Measurements from ENCODE around the gene SIM2. TPM values are rescaled to one million over a fixed set of nuclear protein-coding genes. Genes with fewer than 3 reads are reported as not detected.
A peak's percentile ranks its signal among the peaks of the same experiment; 100 is the strongest.
"Not testable (repeated sequence)": the region's sequence is repeated elsewhere in the genome, so short reads cannot be mapped to it uniquely, and the experiment has no call there.

SIM2 gene, protein sequence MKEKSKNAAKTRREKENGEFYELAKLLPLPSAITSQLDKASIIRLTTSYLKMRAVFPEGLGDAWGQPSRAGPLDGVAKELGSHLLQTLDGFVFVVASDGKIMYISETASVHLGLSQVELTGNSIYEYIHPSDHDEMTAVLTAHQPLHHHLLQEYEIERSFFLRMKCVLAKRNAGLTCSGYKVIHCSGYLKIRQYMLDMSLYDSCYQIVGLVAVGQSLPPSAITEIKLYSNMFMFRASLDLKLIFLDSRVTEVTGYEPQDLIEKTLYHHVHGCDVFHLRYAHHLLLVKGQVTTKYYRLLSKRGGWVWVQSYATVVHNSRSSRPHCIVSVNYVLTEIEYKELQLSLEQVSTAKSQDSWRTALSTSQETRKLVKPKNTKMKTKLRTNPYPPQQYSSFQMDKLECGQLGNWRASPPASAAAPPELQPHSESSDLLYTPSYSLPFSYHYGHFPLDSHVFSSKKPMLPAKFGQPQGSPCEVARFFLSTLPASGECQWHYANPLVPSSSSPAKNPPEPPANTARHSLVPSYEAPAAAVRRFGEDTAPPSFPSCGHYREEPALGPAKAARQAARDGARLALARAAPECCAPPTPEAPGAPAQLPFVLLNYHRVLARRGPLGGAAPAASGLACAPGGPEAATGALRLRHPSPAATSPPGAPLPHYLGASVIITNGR
- total RNA-seq (2012; rRNA removed), result under 0.01 and 0.25 TPM in 2 replicates

DNA sequence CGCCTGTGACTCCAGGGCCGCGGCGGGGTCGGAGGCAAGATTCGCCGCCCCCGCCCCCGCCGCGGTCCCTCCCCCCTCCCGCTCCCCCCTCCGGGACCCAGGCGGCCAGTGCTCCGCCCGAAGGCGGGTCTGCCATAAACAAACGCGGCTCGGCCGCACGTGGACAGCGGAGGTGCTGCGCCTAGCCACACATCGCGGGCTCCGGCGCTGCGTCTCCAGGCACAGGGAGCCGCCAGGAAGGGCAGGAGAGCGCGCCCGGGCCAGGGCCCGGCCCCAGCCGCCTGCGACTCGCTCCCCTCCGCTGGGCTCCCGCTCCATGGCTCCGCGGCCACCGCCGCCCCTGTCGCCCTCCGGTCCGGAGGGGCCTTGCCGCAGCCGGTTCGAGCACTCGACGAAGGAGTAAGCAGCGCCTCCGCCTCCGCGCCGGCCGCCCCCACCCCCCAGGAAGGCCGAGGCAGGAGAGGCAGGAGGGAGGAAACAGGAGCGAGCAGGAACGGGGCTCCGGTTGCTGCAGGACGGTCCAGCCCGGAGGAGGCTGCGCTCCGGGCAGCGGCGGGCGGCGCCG lies at the start of gene SIM2:
SIM2 (plus strand) TSS at position 135 of the 565 bp plus-strand sequence. CDS start 632 bp downstream, outside the sequence.
- no peaks in the 10 kb centered on the region for H3K27me3 ChIP-seq (ENCODE audit: control insufficient read depth, insufficient read depth, low read length)
- peak within 1 kb of the TSS; percentile 99 for H3K4me2 ChIP-seq (ENCODE audit: low read length)
- H3K9me3 ChIP-seq (replicated peaks; ENCODE audit: low read length), result no peaks in the 10 kb centered on the region
- H3K4me1 ChIP-seq (ENCODE audit: control insufficient read depth, insufficient read depth, low read length), result peaks cover 26% of the 10 kb centered on the region
- peak within 1 kb of the TSS; percentile 94 for H3K9ac ChIP-seq (ENCODE audit: low read depth, low read length)
- peaks cover 9% of the 10 kb centered on the region for H3K36me3 ChIP-seq (ENCODE audit: insufficient read depth, low read length)
- peak within 1 kb of the TSS; percentile 80 for H3K4me3 ChIP-seq (ENCODE audit: low read length)

DNA sequence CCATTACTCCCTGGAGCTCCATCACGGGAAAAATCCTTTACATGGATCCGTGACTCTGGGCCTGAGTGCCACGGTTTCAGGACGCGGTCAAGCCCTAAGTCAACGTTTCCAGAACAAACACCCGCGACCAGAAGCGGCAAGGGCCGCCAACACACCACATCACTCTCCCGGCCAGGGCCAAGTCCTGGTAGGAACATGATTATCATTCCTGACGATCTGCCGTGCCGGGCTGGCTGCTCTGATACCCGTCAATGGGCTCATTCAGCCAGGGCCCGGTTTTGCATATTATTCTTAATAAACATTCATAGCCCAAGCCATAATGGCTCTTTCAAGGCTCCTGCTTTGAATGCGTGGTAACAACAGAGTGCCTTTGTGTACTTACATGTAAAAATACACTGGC lies 44.6 kb upstream of the SIM2 start:
- no peak overlapping the region for H3K4me3 ChIP-seq (ENCODE audit: low read length)

DNA sequence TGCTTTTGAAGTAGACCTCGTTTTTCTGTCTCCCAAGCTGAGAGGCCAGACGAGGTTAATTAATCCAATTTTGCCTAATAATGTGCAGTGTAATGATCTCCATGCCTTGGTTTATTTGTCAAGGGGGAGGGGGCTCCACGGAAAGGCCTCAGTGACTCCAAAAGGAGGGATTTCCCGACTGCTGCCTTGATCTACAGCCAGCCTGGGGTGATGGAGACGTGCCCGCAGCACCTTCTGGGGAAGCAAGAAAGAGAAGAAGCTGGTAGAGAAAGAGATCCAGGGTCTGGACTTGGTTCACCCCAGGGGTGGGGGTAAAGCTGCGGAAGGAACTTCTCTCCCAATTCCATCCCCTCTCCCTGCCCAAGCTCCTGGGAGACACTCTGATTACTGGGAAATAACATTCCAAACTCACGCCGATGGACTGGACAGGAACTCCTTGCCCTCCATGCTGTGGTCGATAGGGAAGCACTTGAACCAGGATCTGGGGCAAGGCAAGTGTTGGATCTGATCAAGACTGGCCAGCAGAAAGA lies 44.1 kb upstream of the SIM2 start:
- no peak overlapping the region for H3K4me2 ChIP-seq (ENCODE audit: low read length)
- no peak overlapping the region for H3K9ac ChIP-seq (ENCODE audit: low read depth, low read length)
- H3K27me3 ChIP-seq (ENCODE audit: control insufficient read depth, insufficient read depth, low read length), result peaks cover 4% of the 10 kb centered on the region
- H3K36me3 ChIP-seq (ENCODE audit: insufficient read depth, low read length), result no peaks in the 10 kb centered on the region
- H3K4me1 ChIP-seq (ENCODE audit: control insufficient read depth, insufficient read depth, low read length), result no peaks in the 10 kb centered on the region
- no peak overlapping the region for H3K4me3 ChIP-seq (ENCODE audit: low read length)
- no peaks in the 10 kb centered on the region for H3K9me3 ChIP-seq (replicated peaks; ENCODE audit: low read length)

More for the DNA sequence above, 44.6 kb upstream of the SIM2 start:
- Histone ChIP-seq H3K9me3 (replicated peaks; ENCODE audit: low read length) (no peaks in the 10 kb centered on the region), H3K4me2 (ENCODE audit: low read length) (no peak overlapping the region), H3K27me3 (ENCODE audit: control insufficient read depth, insufficient read depth, low read length) (peaks cover 4% of the 10 kb centered on the region), H3K36me3 (ENCODE audit: insufficient read depth, low read length) (no peaks in the 10 kb centered on the region), H3K9ac (ENCODE audit: low read depth, low read length) (no peak overlapping the region), H3K4me1 (ENCODE audit: control insufficient read depth, insufficient read depth, low read length) (no peaks in the 10 kb centered on the region)

DNA sequence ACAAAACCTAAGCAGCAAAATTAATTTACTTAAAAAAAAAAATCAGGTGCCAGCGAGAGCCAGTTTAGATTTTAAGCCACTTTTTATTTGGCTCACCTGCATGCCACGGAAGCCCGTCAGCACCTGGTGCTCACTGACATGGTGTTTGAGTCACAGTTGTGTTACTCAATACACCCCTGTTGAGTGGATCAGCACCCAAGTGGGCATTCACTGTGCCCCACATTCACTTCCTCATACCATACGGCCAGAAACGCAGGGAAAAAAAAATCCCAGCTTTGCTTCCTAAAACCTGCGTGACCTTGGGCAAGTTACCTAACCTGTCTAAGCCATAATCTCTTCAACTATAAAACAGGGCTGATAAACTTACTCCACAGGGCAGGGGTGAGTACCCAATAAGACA lies 42.8 kb upstream of the SIM2 start:
- Histone ChIP-seq H3K36me3 (ENCODE audit: insufficient read depth, low read length) (no peaks in the 10 kb centered on the region), H3K4me2 (ENCODE audit: low read length) (no peak overlapping the region), H3K4me1 (ENCODE audit: control insufficient read depth, insufficient read depth, low read length) (no peaks in the 10 kb centered on the region), H3K9me3 (replicated peaks; ENCODE audit: low read length) (no peaks in the 10 kb centered on the region), H3K4me3 (ENCODE audit: low read length) (no peak overlapping the region), H3K27me3 (ENCODE audit: control insufficient read depth, insufficient read depth, low read length) (peaks cover 4% of the 10 kb centered on the region), H3K9ac (ENCODE audit: low read depth, low read length) (no peak overlapping the region)

DNA sequence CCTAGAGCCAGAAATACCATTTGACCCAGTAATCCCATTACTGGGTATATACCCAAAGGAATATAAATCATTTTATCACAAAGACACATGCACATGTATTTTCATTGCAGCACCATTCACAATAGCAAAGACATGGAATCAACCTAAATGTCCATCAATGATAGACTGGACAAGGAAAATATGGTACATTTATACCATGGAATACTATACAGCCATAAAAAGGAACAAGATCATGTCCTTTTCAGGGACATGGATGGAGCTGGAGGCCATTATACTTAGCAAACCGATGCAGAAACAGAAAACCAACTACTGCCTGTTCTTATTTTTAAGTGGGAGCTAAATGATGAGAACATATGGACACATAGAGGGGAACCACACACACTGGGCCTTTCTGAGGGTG lies 41.6 kb upstream of the SIM2 start:
- not testable (repeated sequence) for H3K9me3 ChIP-seq (replicated peaks; ENCODE audit: low read length)

DNA sequence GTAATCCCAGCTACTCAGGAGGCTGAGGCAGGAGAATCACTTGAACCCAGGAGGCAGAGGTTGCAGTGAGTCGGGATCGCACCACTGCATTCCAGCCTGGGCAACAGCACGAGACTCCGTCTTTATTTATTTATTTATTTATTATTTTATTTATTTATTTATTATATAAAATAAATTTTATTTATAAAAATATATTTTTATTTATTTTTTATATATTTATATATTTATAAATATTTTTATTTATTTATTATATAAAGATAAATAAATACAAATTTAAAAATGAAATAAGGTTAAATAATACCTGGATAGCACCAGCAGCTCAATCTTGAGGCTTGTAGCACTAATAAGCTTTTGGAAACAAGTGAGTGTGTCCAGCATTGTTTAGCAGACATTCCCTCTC lies 40.9 kb upstream of the SIM2 start:
- no peak overlapping the region for H3K9ac ChIP-seq (ENCODE audit: low read depth, low read length)
- no peaks in the 10 kb centered on the region for H3K36me3 ChIP-seq (ENCODE audit: insufficient read depth, low read length)
- H3K4me3 ChIP-seq (ENCODE audit: low read length), result no peak overlapping the region
- H3K4me2 ChIP-seq (ENCODE audit: low read length), result no peak overlapping the region
- peaks cover 4% of the 10 kb centered on the region for H3K27me3 ChIP-seq (ENCODE audit: control insufficient read depth, insufficient read depth, low read length)
- no peaks in the 10 kb centered on the region for H3K9me3 ChIP-seq (replicated peaks; ENCODE audit: low read length)
- no peaks in the 10 kb centered on the region for H3K4me1 ChIP-seq (ENCODE audit: control insufficient read depth, insufficient read depth, low read length)

More for the DNA sequence above, 41.6 kb upstream of the SIM2 start:
- not testable (repeated sequence) for H3K36me3 ChIP-seq (ENCODE audit: insufficient read depth, low read length); H3K4me3 ChIP-seq (ENCODE audit: low read length); H3K4me1 ChIP-seq (ENCODE audit: control insufficient read depth, insufficient read depth, low read length); H3K4me2 ChIP-seq (ENCODE audit: low read length); H3K27me3 ChIP-seq (ENCODE audit: control insufficient read depth, insufficient read depth, low read length); H3K9ac ChIP-seq (ENCODE audit: low read depth, low read length)

DNA sequence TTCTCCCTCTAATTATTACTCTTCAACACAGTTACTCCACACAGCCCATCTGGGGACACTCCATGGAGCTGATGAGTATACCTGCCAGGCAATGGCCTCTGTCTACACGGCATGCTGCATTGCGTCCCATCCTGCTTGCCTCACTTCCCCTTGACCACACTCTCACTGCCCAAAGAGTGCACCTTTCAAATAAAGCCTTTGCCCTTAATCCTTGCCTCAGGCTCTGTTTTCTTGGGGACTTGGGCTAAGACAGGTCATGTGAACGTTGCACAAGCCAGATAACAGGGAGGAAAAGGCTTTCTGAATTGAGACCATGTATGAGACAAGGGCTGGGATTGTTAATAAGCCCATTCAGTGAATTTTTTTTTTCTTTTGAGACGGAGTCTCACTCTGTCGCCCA lies 40.0 kb upstream of the SIM2 start:
- peaks cover 9% of the 10 kb centered on the region for H3K4me1 ChIP-seq (ENCODE audit: control insufficient read depth, insufficient read depth, low read length)
- no peaks in the 10 kb centered on the region for H3K9me3 ChIP-seq (replicated peaks; ENCODE audit: low read length)
- no peak overlapping the region for H3K9ac ChIP-seq (ENCODE audit: low read depth, low read length)
- no peaks in the 10 kb centered on the region for H3K27me3 ChIP-seq (ENCODE audit: control insufficient read depth, insufficient read depth, low read length)
- H3K4me3 ChIP-seq (ENCODE audit: low read length), result no peak overlapping the region
- H3K36me3 ChIP-seq (ENCODE audit: insufficient read depth, low read length), result no peaks in the 10 kb centered on the region
- H3K4me2 ChIP-seq (ENCODE audit: low read length), result no peak overlapping the region

DNA sequence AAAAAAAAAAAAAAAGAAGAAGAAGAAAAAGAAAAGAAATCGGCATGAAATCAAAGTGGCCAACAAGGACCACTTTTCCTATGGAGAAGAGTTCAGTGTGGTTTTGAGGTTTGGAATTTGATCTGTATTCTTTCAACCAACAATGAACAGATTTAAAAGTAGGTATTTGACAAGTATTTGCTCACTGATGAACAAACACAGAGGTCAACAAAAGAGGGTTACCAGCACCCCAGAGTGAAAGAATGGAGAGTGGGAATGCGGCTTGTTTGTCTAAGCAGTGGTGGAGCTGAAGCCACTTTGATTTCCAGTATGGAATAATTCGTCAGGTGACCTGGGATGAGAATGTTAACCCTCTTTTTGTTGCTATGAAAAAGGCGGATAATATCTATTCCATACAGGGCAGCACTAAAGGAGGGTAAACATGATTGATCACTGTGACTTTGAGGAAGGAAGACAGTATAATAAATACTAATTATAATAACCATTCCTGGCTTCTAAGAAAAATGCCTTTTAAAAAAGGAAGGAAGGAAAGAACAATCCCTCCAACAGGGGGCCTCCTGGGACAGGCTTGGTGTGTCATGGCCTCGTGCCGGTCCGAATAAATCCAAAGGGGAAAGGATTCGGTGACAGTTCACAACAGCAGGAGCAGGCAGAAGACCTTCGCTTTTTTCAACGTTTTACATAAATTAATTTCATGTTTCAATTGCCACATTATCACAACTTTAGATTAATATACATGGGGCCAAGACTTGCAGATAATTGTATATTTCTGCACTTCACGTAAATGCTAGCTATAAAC lies 37.2 kb upstream of the SIM2 start:
- peaks cover 13% of the 10 kb centered on the region for H3K4me1 ChIP-seq (ENCODE audit: control insufficient read depth, insufficient read depth, low read length)
- no peaks in the 10 kb centered on the region for H3K36me3 ChIP-seq (ENCODE audit: insufficient read depth, low read length)
- no peak overlapping the region for H3K9ac ChIP-seq (ENCODE audit: low read depth, low read length)
- no peaks in the 10 kb centered on the region for H3K9me3 ChIP-seq (replicated peaks; ENCODE audit: low read length)
- H3K4me2 ChIP-seq (ENCODE audit: low read length), result no peak overlapping the region
- H3K27me3 ChIP-seq (ENCODE audit: control insufficient read depth, insufficient read depth, low read length), result peaks cover 4% of the 10 kb centered on the region
- H3K4me3 ChIP-seq (ENCODE audit: low read length), result no peak overlapping the region

DNA sequence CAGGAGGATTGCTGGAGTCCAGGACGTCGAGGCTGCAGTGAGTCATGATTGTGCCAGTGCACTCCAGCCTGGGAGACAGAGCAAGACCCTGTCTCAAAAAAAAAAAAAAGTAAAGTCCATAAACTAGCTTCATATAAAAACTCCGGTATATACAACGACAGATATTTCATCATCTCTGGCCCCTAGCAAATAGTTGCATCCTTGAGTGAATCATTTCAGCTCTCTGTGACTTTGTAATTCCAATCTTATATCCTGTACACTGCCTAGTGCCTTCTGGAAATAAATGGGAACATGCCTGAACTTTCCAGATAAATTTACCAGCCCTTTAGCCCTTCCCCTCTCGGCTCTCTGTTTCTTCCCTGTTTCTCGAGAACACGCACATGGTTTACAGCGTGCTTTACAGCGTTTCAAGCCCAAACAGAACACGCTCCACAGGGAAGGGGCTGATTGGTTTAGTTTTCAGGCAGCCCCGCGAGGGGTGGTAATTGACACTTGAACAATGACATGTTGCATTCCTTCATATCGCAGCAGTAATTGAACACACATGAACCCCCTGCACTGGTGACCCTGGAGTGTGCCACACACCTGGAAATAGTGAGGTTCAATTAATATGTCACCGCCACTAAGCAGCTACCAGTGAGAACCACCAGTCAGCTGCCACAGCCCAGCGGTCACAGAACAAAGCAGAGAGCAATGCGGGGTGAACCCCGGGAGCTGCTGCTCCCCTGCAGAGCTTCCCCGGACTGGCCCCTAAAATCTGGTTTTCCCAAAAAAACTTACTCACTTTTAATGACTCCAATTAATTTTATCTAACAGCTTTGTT lies 35.7 kb upstream of the SIM2 start:
- Histone ChIP-seq H3K4me2 (ENCODE audit: low read length) (peak overlapping the region; percentile 62), H3K9me3 (replicated peaks; ENCODE audit: low read length) (no peaks in the 10 kb centered on the region), H3K4me1 (ENCODE audit: control insufficient read depth, insufficient read depth, low read length) (peaks cover 13% of the 10 kb centered on the region), H3K4me3 (ENCODE audit: low read length) (peak overlapping the region; percentile 30), H3K9ac (ENCODE audit: low read depth, low read length) (peak overlapping the region; percentile 27), H3K27me3 (ENCODE audit: control insufficient read depth, insufficient read depth, low read length) (peaks cover 4% of the 10 kb centered on the region), H3K36me3 (ENCODE audit: insufficient read depth, low read length) (no peaks in the 10 kb centered on the region)

DNA sequence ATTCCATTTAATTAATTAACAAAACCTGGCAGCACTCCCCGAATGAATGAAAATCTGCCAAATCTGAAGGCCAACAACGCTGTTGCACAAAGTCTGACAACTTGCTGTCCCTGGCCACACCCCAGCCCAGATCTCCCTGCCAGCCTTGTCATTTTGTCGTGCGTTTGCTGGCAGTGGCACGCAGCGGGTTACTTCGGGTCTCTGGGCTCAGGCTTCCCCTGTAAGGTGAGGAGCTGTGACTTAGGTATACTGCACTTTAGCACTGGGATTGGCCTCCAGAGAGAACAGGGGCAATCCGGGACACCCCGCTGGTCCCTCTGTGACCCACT lies 34.3 kb upstream of the SIM2 start:
- Histone ChIP-seq H3K4me3 (ENCODE audit: low read length) (no peak overlapping the region), H3K4me2 (ENCODE audit: low read length) (no peak overlapping the region), H3K4me1 (ENCODE audit: control insufficient read depth, insufficient read depth, low read length) (peaks cover 13% of the 10 kb centered on the region), H3K9ac (ENCODE audit: low read depth, low read length) (no peak overlapping the region), H3K36me3 (ENCODE audit: insufficient read depth, low read length) (no peaks in the 10 kb centered on the region), H3K9me3 (replicated peaks; ENCODE audit: low read length) (no peaks in the 10 kb centered on the region), H3K27me3 (ENCODE audit: control insufficient read depth, insufficient read depth, low read length) (peaks cover 4% of the 10 kb centered on the region)

Data from skeletal muscle satellite cell (primary cell).